ENCODE results near the gene ACTL6B.

GRCh38 chr7:100687751-100688300, 31.6 kb upstream of the ACTL6B start:
- TF ChIP-seq POLR2A (IDR thresholded peaks at IDR 0.05): no peak
- TF ChIP-seq POLR2AphosphoS5 (IDR thresholded peaks at IDR 0.05): no peak
